Nephron progenitor cell (in vitro differentiated cells): ENCODE measurements around the gene MAMDC2.

Experiments
- DNase-seq: peaks from one replicate; pipeline ENCODE4 v3.0.0; 2021
- H3K27ac Mint-ChIP-seq: 2 replicates; pipeline ENCODE4 v1.8.0; 2021; ENCODE audit warnings: mild to moderate bottlenecking, moderate library complexity, mixed read lengths
- H3K27me3 Mint-ChIP-seq: 2 replicates; pipeline ENCODE4 v1.8.0; 2021; ENCODE audit warnings: mild to moderate bottlenecking, low read depth, mixed read lengths; ENCODE audit not compliant: poor library complexity
- H3K36me3 Mint-ChIP-seq: 2 replicates; pipeline ENCODE4 v1.8.0; 2021; ENCODE audit warnings: low read depth, mixed read lengths
- H3K4me1 Mint-ChIP-seq: 2 replicates; pipeline ENCODE4 v1.8.0; 2021; ENCODE audit warnings: mixed read lengths
- H3K4me3 Mint-ChIP-seq: 2 replicates; pipeline ENCODE4 v1.8.0; 2021; ENCODE audit warnings: mild to moderate bottlenecking, moderate library complexity, mixed read lengths
- H3K9me3 Mint-ChIP-seq: 2 replicates; pipeline ENCODE4 v1.8.0; 2021; ENCODE audit warnings: mild to moderate bottlenecking, moderate library complexity, mixed read lengths
- CTCF ChIP-seq: fragments of 200-600 bp; sonication (generic); IDR thresholded peaks from 2 replicates; pipeline ENCODE4 v1.5.0; 2021; ENCODE audit warnings: antibody characterized with exemption

MAMDC2 gene

DNA sequence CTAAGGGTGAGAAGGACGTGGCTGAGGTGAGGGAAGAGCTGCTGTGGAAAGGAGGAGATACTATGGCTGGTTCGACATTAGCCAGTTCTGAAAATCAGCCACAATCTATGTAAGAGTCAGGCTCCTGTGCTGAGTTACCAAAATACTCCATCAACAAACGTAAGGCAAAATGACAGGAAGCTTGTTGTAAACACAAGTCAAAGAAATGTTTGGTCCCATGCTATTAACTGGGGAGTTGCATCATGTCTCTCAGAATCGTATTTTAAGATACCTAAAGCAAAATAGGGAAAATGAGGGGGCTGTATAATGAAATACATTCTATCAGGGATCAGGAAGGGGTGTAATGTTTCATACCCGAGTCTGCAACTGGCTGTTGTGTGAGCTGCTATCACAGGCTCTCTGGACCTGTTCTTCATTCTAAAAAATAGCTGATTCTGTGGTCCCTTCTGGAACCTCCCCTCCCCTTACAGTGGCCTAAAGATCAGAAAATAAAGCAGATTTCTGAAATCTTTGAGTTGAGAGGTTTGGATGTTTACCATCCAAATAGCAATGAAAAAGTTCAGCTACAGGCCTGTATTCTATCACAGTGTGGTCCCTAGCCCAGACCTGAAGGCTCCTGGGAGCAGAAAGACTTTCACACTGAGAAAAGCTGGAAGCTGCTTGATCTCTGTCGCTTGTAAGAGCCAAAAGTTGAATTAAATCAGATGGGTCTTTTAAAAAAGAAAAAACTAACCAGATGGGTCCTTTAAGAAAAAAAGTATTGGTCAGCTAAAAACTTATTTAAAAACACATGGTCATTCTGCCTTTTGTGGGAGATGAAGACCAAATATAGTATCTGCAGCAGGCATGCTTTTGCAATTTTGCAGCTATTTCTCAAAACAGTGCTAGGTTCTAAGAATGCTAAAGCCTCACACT lies 117.3 kb downstream of the MAMDC2 start:
- H3K27me3 Mint-ChIP-seq, result peaks cover 4% of the 10 kb centered on the region
- peak overlapping the region; percentile 40 for H3K27ac Mint-ChIP-seq
- no peaks in the 10 kb centered on the region for H3K9me3 Mint-ChIP-seq
- H3K4me1 Mint-ChIP-seq, result peaks cover 20% of the 10 kb centered on the region
- no peaks in the 10 kb centered on the region for H3K36me3 Mint-ChIP-seq
- no peak overlapping the region for H3K4me3 Mint-ChIP-seq
- no peak for TF ChIP-seq CTCF
- no peak for DNase-seq

DNA sequence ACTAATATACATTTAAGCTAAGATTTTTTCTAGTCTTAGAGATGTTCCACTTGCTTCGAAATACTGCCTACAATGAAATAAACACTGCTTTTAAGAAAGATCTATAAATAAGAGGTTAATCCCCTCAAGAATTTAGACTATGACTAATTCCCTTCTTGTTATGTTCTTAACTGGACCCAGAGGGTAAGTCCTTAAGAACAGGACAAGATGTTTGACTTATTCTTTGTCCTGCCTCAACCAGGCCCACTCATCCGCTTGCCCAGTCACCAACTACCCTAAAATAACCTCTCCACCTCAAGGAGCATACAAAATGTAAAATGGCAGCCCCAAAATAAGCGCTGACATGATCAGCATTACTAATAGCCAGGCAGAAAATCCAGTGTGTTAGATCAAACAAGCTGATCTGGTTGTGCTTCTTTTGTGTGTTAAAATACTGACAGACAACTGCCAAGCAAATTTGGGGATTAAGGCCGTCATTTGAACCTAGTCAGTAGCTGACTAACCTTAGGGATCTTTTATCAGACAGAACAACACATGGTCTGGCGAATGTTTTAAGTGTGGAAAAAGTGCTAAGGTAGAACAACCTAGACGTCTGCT lies 121.5 kb downstream of the MAMDC2 start:
- no peaks in the 10 kb centered on the region for H3K9me3 Mint-ChIP-seq
- TF ChIP-seq CTCF, result no peak
- no peak overlapping the region for H3K27ac Mint-ChIP-seq
- no peak for DNase-seq
- no peaks in the 10 kb centered on the region for H3K4me1 Mint-ChIP-seq
- no peaks in the 10 kb centered on the region for H3K36me3 Mint-ChIP-seq
- no peak overlapping the region for H3K4me3 Mint-ChIP-seq
- peaks cover 4% of the 10 kb centered on the region for H3K27me3 Mint-ChIP-seq

DNA sequence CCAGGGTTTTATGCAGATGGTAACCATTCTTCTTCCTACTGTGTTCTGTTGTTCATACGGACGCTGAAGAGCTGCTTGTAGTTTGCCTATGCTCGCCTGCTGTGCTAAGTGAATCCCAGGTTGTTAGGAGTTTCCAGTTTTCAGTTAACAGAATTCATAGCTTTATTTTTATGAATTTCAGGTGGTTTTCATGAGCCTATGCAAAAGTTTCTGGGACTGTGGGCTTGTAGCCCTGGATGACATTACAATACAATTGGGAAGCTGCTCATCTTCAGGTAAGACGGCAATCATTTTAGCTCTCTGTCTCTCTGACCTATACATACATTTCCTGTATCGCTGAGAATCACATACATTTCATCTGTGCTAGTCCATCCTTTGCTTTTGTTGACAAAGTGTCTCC lies 124.9 kb downstream of the MAMDC2 start:
- no peak overlapping the region for H3K27ac Mint-ChIP-seq
- no peaks in the 10 kb centered on the region for H3K9me3 Mint-ChIP-seq
- H3K27me3 Mint-ChIP-seq, result peaks cover 4% of the 10 kb centered on the region
- DNase-seq, result no peak
- H3K4me3 Mint-ChIP-seq, result no peak overlapping the region
- no peaks in the 10 kb centered on the region for H3K4me1 Mint-ChIP-seq
- H3K36me3 Mint-ChIP-seq, result no peaks in the 10 kb centered on the region
- no peak for TF ChIP-seq CTCF

GRCh38 chr9:70169222-70169621 lies 125.6 kb downstream of the MAMDC2 start:
- no peak overlapping the region for H3K4me3 Mint-ChIP-seq
- DNase-seq, result no peak
- H3K36me3 Mint-ChIP-seq, result no peaks in the 10 kb centered on the region
- no peak overlapping the region for H3K27ac Mint-ChIP-seq
- TF ChIP-seq CTCF, result no peak
- no peaks in the 10 kb centered on the region for H3K9me3 Mint-ChIP-seq
- H3K4me1 Mint-ChIP-seq, result no peaks in the 10 kb centered on the region
- H3K27me3 Mint-ChIP-seq, result peaks cover 4% of the 10 kb centered on the region

DNA sequence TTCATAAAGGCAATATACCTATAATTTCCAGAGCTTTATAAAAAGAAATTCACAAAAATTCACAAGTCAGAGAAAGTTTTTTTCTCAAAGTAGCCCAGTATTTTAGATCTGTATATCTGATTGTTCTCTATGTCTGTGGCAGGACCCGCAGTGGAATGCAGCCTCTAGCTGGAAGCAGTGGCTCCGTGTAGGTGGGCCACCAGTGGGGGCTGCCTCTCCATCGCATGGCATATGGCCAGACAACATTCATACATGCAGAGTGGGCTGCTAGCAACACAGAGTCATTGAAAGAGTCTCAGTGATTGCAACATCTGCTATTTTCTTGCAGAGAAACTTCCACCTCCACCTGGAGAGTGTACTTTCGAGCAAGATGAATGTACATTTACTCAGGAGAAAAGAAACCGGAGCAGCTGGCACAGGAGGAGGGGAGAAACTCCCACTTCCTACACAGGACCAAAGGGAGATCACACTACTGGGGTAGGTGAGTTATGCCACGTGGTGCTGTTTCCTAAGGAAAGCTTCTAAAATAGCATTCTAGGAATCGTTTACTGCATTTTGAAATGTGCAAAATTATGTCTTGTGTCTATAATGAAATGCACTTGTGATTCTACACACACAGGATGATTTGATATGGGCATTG lies 126.6 kb downstream of the MAMDC2 start:
- no peak for TF ChIP-seq CTCF
- DNase-seq, result peak; percentile 4
- Mint-ChIP-seq H3K27me3 (peaks cover under 1% of the 10 kb centered on the region), H3K4me3 (no peak overlapping the region), H3K4me1 (no peaks in the 10 kb centered on the region), H3K27ac (no peak overlapping the region), H3K36me3 (no peaks in the 10 kb centered on the region), H3K9me3 (no peaks in the 10 kb centered on the region)
